H1 (cell line): ENCODE results near the gene OSBPL5. TPM values are rescaled to one million over a fixed set of nuclear protein-coding genes. Genes with fewer than 3 reads are reported as not detected.

Source experiments
- CTCF ChIA-PET: fragments of 300-600 bp; sonication (Branson Sonifier 250); formaldehyde crosslinking; loops from one replicate; lab custom pipeline; 2021; ENCODE audit not compliant: partially characterized antibody; lab: Charles Lee
- POLR2A ChIA-PET: fragments of 300-600 bp; sonication (Branson Sonifier 250); formaldehyde crosslinking; loops from one replicate; lab custom pipeline; 2021; ENCODE audit warnings: inconsistent platforms; ENCODE audit not compliant: partially characterized antibody; lab: Charles Lee
- DNase-seq, 2 experiments: peaks; one replicate each; pipeline versions ENCODE4 v3.0.0 to v3.0.0-alpha.2; 2010 to 2022; ENCODE audit warnings: low spot score in 2 of 2, low read depth in 1 of 2, mixed read lengths in 1 of 2
- FAIRE-seq: peaks from 2 replicates; lab custom pipeline; 2011; peaks lifted over from hg19 to GRCh38; lab: Jason Lieb, UNC
- H2AFZ ChIP-seq: 2 replicates; pipeline ENCODE4 v1.8.1; 2012; ENCODE audit warnings: low read length, inconsistent platforms
- H2AK5ac ChIP-seq: 2 replicates; pipeline ENCODE4 v1.6.1; 2013; ENCODE audit warnings: low read depth, low read length
- H2BK120ac ChIP-seq: replicated peaks from 2 replicates; pipeline ENCODE3; 2013; ENCODE audit warnings: low read depth, low read length, inconsistent platforms
- H2BK12ac ChIP-seq: 2 replicates; pipeline ENCODE4 v1.6.1; 2013; ENCODE audit warnings: low read depth, low read length
- H2BK15ac ChIP-seq: 2 replicates; pipeline ENCODE4 v1.6.1; 2013; ENCODE audit warnings: low read length
- H2BK20ac ChIP-seq: 2 replicates; pipeline ENCODE4 v1.6.1; 2013; ENCODE audit warnings: low read length
- H2BK5ac ChIP-seq: 2 replicates; pipeline ENCODE4 v1.6.1; 2013; ENCODE audit warnings: low read depth, low read length
- H3K14ac ChIP-seq: 2 replicates; pipeline ENCODE4 v1.6.1; 2013; ENCODE audit warnings: inconsistent platforms; ENCODE audit not compliant: insufficient read length
- H3K18ac ChIP-seq: 2 replicates; pipeline ENCODE4 v1.6.1; 2013; ENCODE audit warnings: low read length; ENCODE audit errors: extremely low read depth
- H3K23ac ChIP-seq: 2 replicates; pipeline ENCODE4 v1.6.1; 2013; ENCODE audit warnings: inconsistent platforms; ENCODE audit not compliant: insufficient read length
- H3K23me2 ChIP-seq: 2 replicates; pipeline ENCODE4 v1.6.1; 2013; ENCODE audit warnings: low read depth, low read length
- H3K27ac ChIP-seq: 2 replicates; pipeline ENCODE4 v1.6.1; 2011; ENCODE audit warnings: low read depth, low read length, inconsistent platforms
- H3K27me3 ChIP-seq, 4 experiments: replicated peaks in 1 of 4; 1 replicate in 1 of 4; 2 replicates in 3 of 4; pipeline versions ENCODE4 v1.6.1 to v1.8.1; 2011 to 2013; ENCODE audit warnings: low read length in 3 of 4, mild to moderate bottlenecking in 3 of 4, inconsistent platforms in 2 of 4, mixed read lengths in 2 of 4, moderate library complexity in 1 of 4; ENCODE audit not compliant: control insufficient read depth in 3 of 4, insufficient read depth in 3 of 4; ENCODE audit errors: extremely low read depth in 1 of 4
- H3K36me3 ChIP-seq, 4 experiments: 2 replicates each; pipeline versions ENCODE4 v1.6.1 to v1.8.1; 2011 to 2013; ENCODE audit warnings: mild to moderate bottlenecking in 4 of 4, low read length in 3 of 4, moderate library complexity in 2 of 4, control low read depth in 1 of 4, inconsistent platforms in 1 of 4; ENCODE audit not compliant: insufficient read depth in 4 of 4, control insufficient read depth in 2 of 4
- H3K4ac ChIP-seq: replicated peaks from 2 replicates; pipeline ENCODE3; 2013; ENCODE audit warnings: low read length, low read depth, mixed read lengths, inconsistent platforms; ENCODE audit not compliant: insufficient read length
- H3K4me1 ChIP-seq, 4 experiments: replicated peaks in 1 of 4; 1 replicate in 1 of 4; 2 replicates in 3 of 4; pipeline versions ENCODE4 v1.6.1 to v1.8.1; 2011 to 2013; ENCODE audit warnings: low read length in 3 of 4, inconsistent platforms in 2 of 4, mixed read lengths in 1 of 4; ENCODE audit not compliant: insufficient read depth in 4 of 4, control insufficient read depth in 3 of 4
- H3K4me2 ChIP-seq, 2 experiments: 2 replicates each; pipeline versions ENCODE4 v1.6.1 to v1.8.1; 2011 to 2013; ENCODE audit warnings: low read depth in 2 of 2, low read length in 2 of 2, control low read depth in 1 of 2, inconsistent platforms in 1 of 2, mild to moderate bottlenecking in 1 of 2; ENCODE audit not compliant: insufficient read depth in 1 of 2
- H3K4me3 ChIP-seq, 4 experiments: fragments of 200-600, 300-600 bp in 1 of 4; sonication (generic), shearing (Covaris generic), sonication (Bioruptor Twin) in 1 of 4; 2 replicates each; pipeline versions ENCODE4 v1.5.1 to v1.8.1; 2011 to 2016; ENCODE audit warnings: low read length in 4 of 4, low read depth in 3 of 4, control low read depth in 2 of 4, inconsistent platforms in 2 of 4, mild to moderate bottlenecking in 2 of 4, mixed read lengths in 1 of 4, moderate library complexity in 1 of 4; ENCODE audit not compliant: insufficient read depth in 2 of 4; ENCODE audit errors: extremely low read depth in 1 of 4
- H3K56ac ChIP-seq: replicated peaks from 2 replicates; pipeline ENCODE3; 2013; ENCODE audit warnings: low read depth, mild to moderate bottlenecking, mixed read lengths, low read length, inconsistent platforms; ENCODE audit not compliant: insufficient read length
- H3K79me1 ChIP-seq: 2 replicates; pipeline ENCODE4 v1.6.1; 2013; ENCODE audit warnings: low read depth, low read length, control low read depth
- H3K79me2 ChIP-seq, 2 experiments: 2 replicates each; pipeline versions ENCODE4 v1.6.1 to v1.8.1; 2012 to 2013; ENCODE audit warnings: low read length in 2 of 2, mild to moderate bottlenecking in 2 of 2, inconsistent platforms in 1 of 2; ENCODE audit not compliant: insufficient read depth in 2 of 2, control insufficient read depth in 1 of 2
- H3K9ac ChIP-seq, 4 experiments: replicated peaks in 1 of 4; 1 replicate in 1 of 4; 2 replicates in 3 of 4; pipeline versions ENCODE4 v1.6.1 to v1.8.1; 2011 to 2013; ENCODE audit warnings: low read depth in 3 of 4, low read length in 3 of 4, control low read depth in 2 of 4, mild to moderate bottlenecking in 2 of 4, moderate library complexity in 2 of 4, inconsistent platforms in 1 of 4; ENCODE audit errors: extremely low read depth in 1 of 4
- H3K9me3 ChIP-seq, 2 experiments: 2 replicates each; pipeline versions ENCODE4 v1.6.1 to v1.8.1; 2012 to 2013; ENCODE audit warnings: mild to moderate bottlenecking in 2 of 2, moderate library complexity in 2 of 2, control low read depth in 1 of 2, inconsistent platforms in 1 of 2, low read depth in 1 of 2, low read length in 1 of 2, mixed read lengths in 1 of 2; ENCODE audit not compliant: insufficient read depth in 2 of 2
- H4K20me1 ChIP-seq, 2 experiments: replicated peaks in 1 of 2; 2 replicates each; pipeline versions ENCODE3 to v1.8.1; 2011 to 2013; ENCODE audit warnings: inconsistent platforms in 2 of 2, low read length in 2 of 2, mild to moderate bottlenecking in 1 of 2; ENCODE audit not compliant: insufficient read depth in 2 of 2, control insufficient read depth in 1 of 2
- H4K5ac ChIP-seq: 2 replicates; pipeline ENCODE4 v1.6.1; 2013; ENCODE audit warnings: low read length, low read depth, mixed read lengths, inconsistent platforms; ENCODE audit not compliant: insufficient read length
- H4K8ac ChIP-seq: 2 replicates; pipeline ENCODE4 v1.8.0; 2013; ENCODE audit warnings: mild to moderate bottlenecking, moderate library complexity, low read length, inconsistent platforms; ENCODE audit not compliant: insufficient read depth; ENCODE audit errors: extremely low read depth
- H4K91ac ChIP-seq: replicated peaks from 2 replicates; pipeline ENCODE3; 2013; ENCODE audit warnings: low read length, mixed read lengths, inconsistent platforms; ENCODE audit not compliant: insufficient read length
- BCL11A ChIP-seq, 2 experiments: IDR thresholded peaks; one replicate each; pipeline ENCODE4 v1.6.1; 2011; ENCODE audit warnings: low read depth in 2 of 2, low read length in 2 of 2, mild to moderate bottlenecking in 2 of 2
- CBX5 ChIP-seq: fragments of 300-800, 300-1000 bp; sonication (generic); IDR thresholded peaks from 2 replicates; pipeline ENCODE4 v1.7.1; 2016; ENCODE audit warnings: antibody characterized with exemption, low read length, low read depth
- CBX8 ChIP-seq: fragments of 300-800, 300-1000 bp; sonication (generic); IDR thresholded peaks from 2 replicates; pipeline ENCODE4 v1.7.1; 2016; ENCODE audit warnings: low read depth, low read length, borderline replicate concordance
- CTBP2 ChIP-seq: IDR thresholded peaks from 2 replicates; pipeline ENCODE4 v1.7.0; 2011; ENCODE audit warnings: borderline replicate concordance, mild to moderate bottlenecking, moderate library complexity, mixed read lengths, low read length; ENCODE audit not compliant: insufficient read depth, insufficient read length
- GTF2F1 ChIP-seq: IDR thresholded peaks from 2 replicates; pipeline ENCODE4 v1.6.1; 2012; ENCODE audit warnings: low read depth, low read length, improper control_type of control experiment, borderline replicate concordance
- JUND ChIP-seq: IDR thresholded peaks from 2 replicates; pipeline ENCODE4 v1.6.1; 2011; ENCODE audit warnings: mild to moderate bottlenecking, improper control_type of control experiment, low read length
- RBBP5 ChIP-seq: IDR thresholded peaks from 2 replicates; pipeline ENCODE4 v1.7.1; 2012; ENCODE audit warnings: low read depth, mild to moderate bottlenecking, inconsistent platforms, low read length, moderate library complexity, borderline replicate concordance
- RNF2 ChIP-seq: fragments of 200-900, 300-1000 bp; sonication (generic); IDR thresholded peaks from 2 replicates; pipeline ENCODE4 v1.7.1; 2016; ENCODE audit warnings: borderline replicate concordance, low read depth, mild to moderate bottlenecking, antibody characterized with exemption, low read length; ENCODE audit not compliant: poor library complexity, severe bottlenecking; ENCODE audit errors: missing control alignments
- SAP30 ChIP-seq: fragments of 300-600 bp; sonication (generic); IDR thresholded peaks from 2 replicates; pipeline ENCODE4 v1.7.1; 2012; ENCODE audit warnings: low read length, moderate library complexity, mild to moderate bottlenecking, inconsistent platforms; ENCODE audit not compliant: insufficient read depth, insufficient replicate concordance
- SP1 ChIP-seq: IDR thresholded peaks from 2 replicates; pipeline ENCODE4 v1.6.1; 2011; ENCODE audit warnings: low read depth, low read length
- TCF12 ChIP-seq: IDR thresholded peaks from 2 replicates; pipeline ENCODE4 v1.6.1; 2011; ENCODE audit warnings: low read depth, mild to moderate bottlenecking, low read length
- WGBS, 2 experiments: shearing (Covaris generic) in 1 of 2; methylation state at CpG; one replicate each; pipeline versions ENCODE4 v1.1.6 to v1.1.7; 2013 to 2015; ENCODE audit warnings: low lambda C conversion rate in 2 of 2, mixed read lengths in 2 of 2, inconsistent platforms in 1 of 2, low coverage in 1 of 2, missing lambda C conversion rate in 1 of 2; ENCODE audit not compliant: insufficient replicate concordance in 2 of 2, insufficient coverage in 1 of 2, insufficient read length in 1 of 2; ENCODE audit errors: extremely low coverage in 1 of 2, missing lambda C conversion rate in 1 of 2; 5-methylcytosine and 5-hydroxymethylcytosine counted together
- polyA plus RNA-seq, 7 experiments: library from polyadenylated mRNA; depleted of rRNA in 3 of 7; stranded (reverse) in 5 of 7; unstranded in 2 of 7; fragments of >200 nt in 5 of 7; fragments of 200-250 nt in 2 of 7; gene quantifications; 1 replicate in 5 of 7; 2 replicates in 1 of 7; 4 replicates in 1 of 7; pipeline versions ENCODE4 v1.2.1 to v1.2.3, GENCODE V29; 2011 to 2013; ENCODE audit warnings: missing spikeins in 2 of 7, mixed read lengths in 2 of 7
- total RNA-seq: library from RNA; stranded (reverse); fragmentation: NEBNext Ultra II Directional; extraction: Animal tissue kit (Norgen Biotek cat#: 25700); gene quantifications from 2 replicates; pipeline ENCODE4 v1.2.1, GENCODE V29; 2021

OSBPL5 gene
- total and polyA plus RNA-seq, 2 of the 8 experiments (the other 6 are each of a cell fraction or from before 2014, with no cell fraction given), result 3.4 to 9.9 TPM

DNA sequence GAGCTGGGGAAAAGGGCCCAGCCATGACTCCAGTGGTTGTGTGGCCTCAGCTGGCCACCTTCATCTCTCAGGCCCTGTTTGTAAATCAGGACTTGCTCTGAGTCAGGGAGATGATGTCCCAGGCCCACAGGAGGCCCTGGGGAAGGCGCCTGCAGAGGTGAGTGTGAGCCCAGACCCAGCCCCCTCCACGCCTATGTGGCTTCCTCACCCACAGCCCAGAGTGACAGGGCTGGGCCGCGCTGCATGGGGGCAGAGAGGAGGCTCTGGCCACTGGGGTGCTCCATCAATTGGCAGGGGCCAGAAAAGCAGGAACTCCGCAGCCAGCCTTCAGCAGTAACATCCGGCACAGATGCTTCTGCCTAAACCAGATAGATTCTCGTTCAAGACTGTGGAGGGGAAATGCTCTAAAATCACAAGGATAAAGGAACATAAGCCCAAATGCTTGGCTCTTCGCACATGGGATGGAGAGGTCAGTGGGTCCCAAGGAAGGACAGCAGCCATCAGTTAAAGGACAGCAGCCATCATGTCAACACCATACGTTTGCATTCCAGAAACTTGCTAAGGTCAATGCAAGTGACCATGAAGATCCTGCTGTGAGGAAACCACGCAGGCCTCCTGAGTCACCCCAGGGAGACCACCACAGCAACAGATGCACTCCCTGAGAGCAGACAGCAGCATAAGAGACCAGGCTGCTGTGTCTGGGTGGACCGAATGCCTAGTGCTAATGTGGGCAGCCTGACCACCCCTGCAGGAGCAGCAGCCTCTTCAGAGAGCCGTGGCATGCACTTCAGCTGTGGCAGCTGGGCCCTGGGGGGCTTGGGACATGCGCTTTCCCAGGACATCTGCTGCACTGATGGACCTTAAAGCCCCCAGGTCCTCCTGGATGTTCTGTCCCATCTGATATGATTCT lies 28.3 kb downstream of the OSBPL5 start:
- Histone ChIP-seq H4K5ac (no peak overlapping the region), H2BK20ac (no peak overlapping the region), H2BK5ac (no peak overlapping the region), H3K79me1 (no peaks in the 10 kb centered on the region), H3K56ac (no peak overlapping the region), H3K4me1 (peaks cover 0 to 9% (median 5%) of the 10 kb centered on the region in 4 experiments; a peak in 4 of 7 replicates), H3K27ac (no peak overlapping the region), H3K4me2 (no peak overlapping the region), H3K9ac (no peak overlapping the region), H4K8ac (no peak overlapping the region; the same call in 1 of the 2 replicates), H3K4ac (no peak overlapping the region), H3K4me3 (no peak overlapping the region), H2AFZ (no peak overlapping the region), H2BK15ac (no peak overlapping the region), H3K23ac (no peak overlapping the region), H2BK12ac (no peak overlapping the region), H2AK5ac (peak overlapping the region; percentile 66; the same call in 1 of the 2 replicates), H3K18ac (no peak overlapping the region), H3K23me2 (no peaks in the 10 kb centered on the region; the same call in 1 of the 2 replicates), H2BK120ac (no peak overlapping the region), H3K27me3 (no peaks in the 10 kb centered on the region), H3K9me3 (no peaks in the 10 kb centered on the region), H3K36me3 (no peaks in the 10 kb centered on the region), H4K20me1 (peaks cover 0 to 8% of the 10 kb centered on the region in 2 experiments)
- no peak for FAIRE-seq
- no peak for DNase-seq
- 90% methylated on average over 13 of the region's 13 CpGs; no CpG with 5 or more reads in 1 of the 2 experiments for WGBS, 2 experiments
- TF ChIP-seq SAP30 (no peak), JUND (no peak), TCF12 (no peak), RNF2 (no peak), RBBP5 (no peak), BCL11A (IDR thresholded peaks at IDR 0.05; ENCODE audit: low read depth in 2 of 2, low read length in 2 of 2) (no peak), GTF2F1 (no peak), CBX8 (no peak), SP1 (no peak), CBX5 (no peak), CTBP2 (no peak)
- TF ChIP-seq, all 59 proteins: peak for 0
- Histone ChIP-seq H4K91ac (no peak overlapping the region), H3K14ac (no peak overlapping the region), H3K79me2 (no peaks in the 10 kb centered on the region)
- ChIA-PET POLR2A (interaction anchor here (0.8 to 1.1 kb wide), 2 partner anchors 9 to 80 kb away, joined by 4 read pairs; no protein-coding TSS in a partner anchor), CTCF (interaction anchor here (0.7 to 3.7 kb wide), 21 partner anchors 9 to 87 kb away, joined by 3 to 36 read pairs (median 6); partner anchors contain the start of gene MRGPRG)
